ENCODE results near the gene PORCN.
"Not testable (repeated sequence)": the region's sequence is repeated elsewhere in the genome, so short reads cannot be mapped to it uniquely, and the experiment has no call there.

The PORCN gene

DNA sequence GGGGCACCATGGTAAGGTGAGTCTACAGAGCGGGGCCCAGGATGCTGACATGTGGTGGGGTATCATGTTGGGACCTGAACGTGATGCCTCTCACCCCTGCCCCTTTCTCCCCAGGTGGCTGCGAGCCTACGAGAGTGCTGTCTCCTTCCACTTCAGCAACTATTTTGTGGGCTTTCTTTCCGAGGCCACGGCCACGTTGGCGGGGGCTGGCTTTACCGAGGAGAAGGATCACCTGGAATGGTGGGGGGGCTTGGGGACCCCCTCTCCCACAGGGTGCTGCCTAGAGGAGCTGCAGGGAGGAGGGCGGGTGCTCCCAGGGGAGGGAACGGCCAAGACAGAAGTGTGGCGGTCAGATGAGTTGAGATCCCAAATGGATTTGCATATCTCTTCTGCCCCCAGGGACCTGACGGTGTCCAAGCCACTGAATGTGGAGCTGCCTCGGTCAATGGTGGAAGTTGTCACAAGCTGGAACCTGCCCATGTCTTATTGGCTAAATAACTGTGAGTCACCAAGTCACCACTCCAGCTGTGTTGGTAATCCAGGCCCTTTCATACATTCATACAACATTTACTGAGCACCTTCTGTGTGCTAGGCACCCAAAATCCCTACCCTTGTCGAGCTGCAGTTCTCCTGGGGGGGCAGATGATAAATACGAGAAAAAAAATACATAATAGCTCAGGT lies 5.5 kb downstream of the PORCN start:
- no peak for DNase-seq (ENCODE audit: low read depth)
- TF ChIP-seq, protein P1, sequence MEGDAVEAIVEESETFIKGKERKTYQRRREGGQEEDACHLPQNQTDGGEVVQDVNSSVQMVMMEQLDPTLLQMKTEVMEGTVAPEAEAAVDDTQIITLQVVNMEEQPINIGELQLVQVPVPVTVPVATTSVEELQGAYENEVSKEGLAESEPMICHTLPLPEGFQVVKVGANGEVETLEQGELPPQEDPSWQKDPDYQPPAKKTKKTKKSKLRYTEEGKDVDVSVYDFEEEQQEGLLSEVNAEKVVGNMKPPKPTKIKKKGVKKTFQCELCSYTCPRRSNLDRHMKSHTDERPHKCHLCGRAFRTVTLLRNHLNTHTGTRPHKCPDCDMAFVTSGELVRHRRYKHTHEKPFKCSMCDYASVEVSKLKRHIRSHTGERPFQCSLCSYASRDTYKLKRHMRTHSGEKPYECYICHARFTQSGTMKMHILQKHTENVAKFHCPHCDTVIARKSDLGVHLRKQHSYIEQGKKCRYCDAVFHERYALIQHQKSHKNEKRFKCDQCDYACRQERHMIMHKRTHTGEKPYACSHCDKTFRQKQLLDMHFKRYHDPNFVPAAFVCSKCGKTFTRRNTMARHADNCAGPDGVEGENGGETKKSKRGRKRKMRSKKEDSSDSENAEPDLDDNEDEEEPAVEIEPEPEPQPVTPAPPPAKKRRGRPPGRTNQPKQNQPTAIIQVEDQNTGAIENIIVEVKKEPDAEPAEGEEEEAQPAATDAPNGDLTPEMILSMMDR (IDR thresholded peaks at IDR 0.05; ENCODE audit: low read depth, low read length, missing control alignments): no peak
- H3K4me3 ChIP-seq (ENCODE audit: low read depth, low read length): no peak overlapping the region

DNA sequence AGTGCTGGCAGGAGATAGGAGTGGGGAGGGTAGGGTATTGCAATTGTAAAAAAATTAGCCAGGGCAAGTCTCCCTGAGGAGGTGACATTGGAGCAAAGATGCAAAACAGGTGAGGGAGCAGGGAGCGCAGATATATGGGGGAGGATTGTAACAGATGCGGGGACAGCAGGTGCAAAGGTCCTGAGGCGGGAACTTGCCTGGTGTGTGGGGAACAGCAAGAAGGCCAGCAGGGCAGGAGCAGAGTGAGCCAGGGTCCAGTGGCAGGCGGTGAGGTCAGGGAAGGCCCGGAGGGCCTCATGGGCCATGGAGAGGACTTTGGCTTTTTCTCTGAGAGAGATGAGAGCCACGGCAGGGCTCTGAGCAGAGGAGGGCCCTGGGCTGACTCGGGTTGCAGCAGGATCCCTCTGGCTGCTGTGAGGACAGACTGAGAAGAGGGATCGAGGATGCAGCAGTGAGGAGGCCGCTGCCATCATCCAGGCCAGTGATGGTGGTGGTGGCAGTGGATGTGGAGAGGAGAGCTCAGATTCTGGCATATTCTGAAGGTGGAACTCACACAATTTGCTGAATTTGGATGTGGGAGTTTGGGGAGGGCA lies 6.2 kb downstream of the PORCN start:
- no peak for DNase-seq (ENCODE audit: low read depth)
- TF ChIP-seq, protein P1 (IDR thresholded peaks at IDR 0.05; ENCODE audit: low read depth, low read length, missing control alignments): no peak
- H3K4me3 ChIP-seq (ENCODE audit: low read depth, low read length): no peak overlapping the region

DNA sequence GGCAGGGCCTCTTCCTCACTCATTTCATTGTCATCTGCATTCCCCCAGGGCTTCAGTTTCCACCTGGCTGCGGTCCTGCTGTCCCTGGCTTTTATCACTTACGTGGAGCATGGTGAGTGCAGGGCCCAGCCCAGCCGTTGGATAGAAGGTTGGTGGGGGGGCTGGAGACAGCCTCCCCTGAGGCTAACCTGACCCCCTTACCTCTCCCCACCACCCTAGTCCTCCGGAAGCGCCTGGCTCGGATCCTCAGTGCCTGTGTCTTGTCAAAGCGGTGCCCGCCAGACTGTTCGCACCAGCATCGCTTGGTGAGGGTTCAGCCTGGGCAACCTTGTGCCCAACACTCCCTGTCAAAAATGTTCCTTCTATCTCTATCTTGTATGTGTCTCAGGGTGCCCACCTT lies 7.0 kb downstream of the PORCN start:
- no peak for DNase-seq (ENCODE audit: low read depth)
- no peak overlapping the region for H3K4me3 ChIP-seq (ENCODE audit: low read depth, low read length)
- TF ChIP-seq, protein P1 (IDR thresholded peaks at IDR 0.05; ENCODE audit: low read depth, low read length, missing control alignments): no peak

DNA sequence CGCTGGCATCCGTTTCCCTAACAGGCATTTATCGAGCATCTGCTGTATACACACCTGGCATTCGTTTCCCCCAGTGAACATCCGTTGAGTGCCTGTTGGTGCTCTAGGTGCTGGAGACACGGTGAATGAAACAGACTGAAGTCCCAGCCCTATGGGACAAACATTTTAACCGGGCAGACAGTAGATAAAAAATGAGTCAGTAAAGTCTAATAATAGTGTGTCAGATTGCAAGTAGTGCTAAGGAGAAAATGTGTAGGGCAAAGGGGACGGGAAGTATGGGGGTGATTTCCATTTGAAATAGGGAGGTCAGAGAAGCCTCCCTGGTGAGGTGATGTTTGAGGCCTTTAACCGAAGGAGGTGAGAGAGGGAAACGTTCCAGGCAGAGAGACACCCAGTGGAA lies 7.5 kb downstream of the PORCN start:
- TF ChIP-seq, protein P1 (IDR thresholded peaks at IDR 0.05; ENCODE audit: low read depth, low read length, missing control alignments): no peak
- H3K4me3 ChIP-seq (ENCODE audit: low read depth, low read length): no peak overlapping the region
- DNase-seq (ENCODE audit: low read depth): no peak

DNA sequence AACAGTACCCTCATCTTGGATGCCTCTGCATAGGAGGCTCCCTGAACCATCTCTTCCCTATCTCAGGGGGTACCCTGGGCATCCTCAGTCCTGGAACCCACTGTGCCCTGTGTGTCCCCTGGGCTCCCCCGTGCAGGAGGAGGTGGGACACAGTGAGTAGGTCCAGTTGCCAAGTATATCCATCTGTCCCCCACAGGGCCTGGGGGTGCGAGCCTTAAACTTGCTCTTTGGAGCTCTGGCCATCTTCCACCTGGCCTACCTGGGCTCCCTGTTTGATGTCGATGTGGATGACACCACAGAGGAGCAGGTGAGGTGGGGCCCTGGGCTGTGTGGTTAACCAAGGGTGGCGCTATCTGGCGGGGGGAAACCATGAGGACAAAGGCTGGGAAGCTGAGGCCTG lies 8.2 kb downstream of the PORCN start:
- H3K4me3 ChIP-seq (ENCODE audit: low read depth, low read length): no peak overlapping the region
- no peak for DNase-seq (ENCODE audit: low read depth)
- TF ChIP-seq, protein P1 (IDR thresholded peaks at IDR 0.05; ENCODE audit: low read depth, low read length, missing control alignments): no peak

DNA sequence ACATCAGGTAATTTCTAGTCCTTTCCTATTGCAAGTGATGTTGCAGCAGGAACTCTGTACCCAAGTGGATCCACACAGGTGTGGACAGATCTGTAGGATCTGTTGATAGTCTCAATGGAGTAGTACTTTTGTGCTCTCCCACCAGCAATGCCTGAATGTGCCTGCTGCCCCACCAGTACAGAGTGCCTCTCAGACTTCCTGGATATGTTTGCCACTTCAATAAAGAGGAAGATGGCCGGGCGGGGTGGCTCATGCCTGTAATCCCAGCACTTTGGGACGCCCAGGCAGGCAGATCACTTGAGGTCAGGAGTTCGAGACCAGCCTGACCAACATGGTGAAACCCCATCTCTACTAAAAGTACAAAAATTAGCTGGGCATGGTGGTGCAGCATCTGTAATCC lies 10.7 kb downstream of the PORCN start:
- not testable (repeated sequence) for DNase-seq (ENCODE audit: low read depth); H3K4me3 ChIP-seq (ENCODE audit: low read depth, low read length)

DNA sequence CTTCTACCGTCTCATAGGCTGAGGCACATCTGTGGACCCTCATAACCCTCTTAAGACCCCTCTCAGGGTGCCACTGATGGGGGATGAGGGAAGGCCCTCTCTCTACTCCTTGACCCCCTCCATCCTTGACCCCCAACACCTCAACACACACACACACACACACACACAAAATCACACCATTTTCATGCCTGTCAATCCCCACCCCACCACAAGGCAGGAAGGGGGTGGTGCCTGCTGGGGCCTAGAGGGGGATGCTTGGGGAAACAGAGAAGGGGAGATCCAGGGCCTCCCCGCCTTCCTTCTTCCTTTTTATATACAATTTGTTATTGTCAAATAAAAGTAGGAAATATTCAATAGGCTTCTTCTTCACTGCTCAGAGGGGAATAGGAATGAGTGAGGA lies 11.7 kb downstream of the PORCN start:
- no peak for DNase-seq (ENCODE audit: low read depth)
- H3K4me3 ChIP-seq (ENCODE audit: low read depth, low read length): no peak overlapping the region
- TF ChIP-seq, protein P1 (IDR thresholded peaks at IDR 0.05; ENCODE audit: low read depth, low read length, missing control alignments): no peak

All from GM12864 (cell line).